ENCODE results near the gene NPB.

NPB gene

DNA sequence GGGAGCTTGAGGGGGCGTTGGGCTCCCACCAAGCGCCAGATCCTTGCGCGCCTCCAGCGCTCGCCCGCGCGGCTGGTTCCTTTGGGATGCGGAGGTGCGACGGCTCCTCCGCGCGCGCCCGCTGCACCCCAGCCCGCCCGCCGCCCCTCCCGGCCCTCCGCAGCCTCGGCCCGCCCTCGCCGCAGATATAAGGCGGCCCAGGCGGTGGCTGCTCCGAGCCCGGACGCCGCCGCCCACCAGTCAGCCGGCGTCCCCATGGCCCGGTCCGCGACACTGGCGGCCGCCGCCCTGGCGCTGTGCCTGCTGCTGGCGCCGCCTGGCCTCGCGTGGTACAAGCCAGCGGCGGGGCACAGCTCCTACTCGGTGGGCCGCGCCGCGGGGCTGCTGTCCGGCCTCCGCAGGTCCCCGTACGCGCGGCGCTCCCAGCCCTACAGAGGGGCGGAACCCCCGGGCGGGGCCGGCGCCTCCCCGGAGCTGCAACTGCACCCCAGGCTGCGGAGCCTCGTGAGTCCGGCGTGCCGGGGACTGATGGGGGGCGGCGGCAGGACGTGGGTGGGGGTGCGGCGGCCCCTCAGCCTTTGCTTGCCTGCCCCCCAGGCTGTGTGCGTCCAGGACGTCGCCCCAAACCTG is at the start of gene NPB:
TSS of gene NPB (plus strand) at position 216 of the 630 bp plus-strand sequence. CDS start at position 256, 40 bp downstream.
- peak; percentile 1 for DNase-seq

DNA sequence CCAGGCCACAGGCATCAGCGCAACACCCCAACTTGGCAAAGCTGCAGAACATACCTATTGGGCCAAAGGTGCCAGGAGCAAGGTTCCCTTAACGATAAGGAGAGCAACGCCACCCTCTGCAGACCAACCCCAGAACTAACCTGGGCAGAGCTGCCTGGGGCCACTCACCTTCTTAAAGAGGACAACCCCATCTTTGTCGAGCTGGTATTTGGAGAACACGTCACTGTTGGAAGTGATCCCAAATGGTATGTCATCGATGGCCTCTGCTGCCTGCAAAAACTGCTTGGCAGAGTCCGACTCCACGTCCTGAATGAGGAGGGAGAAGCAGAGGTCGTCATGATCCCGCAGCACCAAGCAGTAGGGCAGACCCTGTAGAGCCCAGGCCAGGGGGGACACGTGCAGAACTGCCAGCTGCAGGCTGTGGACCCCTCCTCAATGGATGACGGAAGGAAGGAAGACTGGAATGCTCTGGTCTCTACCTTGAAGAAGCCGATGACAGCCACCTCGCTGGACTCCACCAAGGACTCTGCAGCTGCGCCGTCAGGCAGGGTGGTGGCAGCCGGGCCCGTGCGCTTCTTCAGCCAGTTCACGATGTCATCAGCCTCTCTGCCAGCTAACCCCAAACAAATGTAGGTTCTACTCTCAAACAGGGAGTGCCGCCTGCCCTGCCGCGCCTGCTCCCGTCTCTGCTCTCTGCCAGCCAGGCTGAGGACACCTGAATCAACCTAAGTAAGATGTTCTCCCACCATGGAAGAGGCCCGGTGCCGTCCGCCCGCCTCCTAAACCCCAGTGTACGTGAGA is 46.9 kb upstream of the NPB start:
- no peak for DNase-seq

DNA sequence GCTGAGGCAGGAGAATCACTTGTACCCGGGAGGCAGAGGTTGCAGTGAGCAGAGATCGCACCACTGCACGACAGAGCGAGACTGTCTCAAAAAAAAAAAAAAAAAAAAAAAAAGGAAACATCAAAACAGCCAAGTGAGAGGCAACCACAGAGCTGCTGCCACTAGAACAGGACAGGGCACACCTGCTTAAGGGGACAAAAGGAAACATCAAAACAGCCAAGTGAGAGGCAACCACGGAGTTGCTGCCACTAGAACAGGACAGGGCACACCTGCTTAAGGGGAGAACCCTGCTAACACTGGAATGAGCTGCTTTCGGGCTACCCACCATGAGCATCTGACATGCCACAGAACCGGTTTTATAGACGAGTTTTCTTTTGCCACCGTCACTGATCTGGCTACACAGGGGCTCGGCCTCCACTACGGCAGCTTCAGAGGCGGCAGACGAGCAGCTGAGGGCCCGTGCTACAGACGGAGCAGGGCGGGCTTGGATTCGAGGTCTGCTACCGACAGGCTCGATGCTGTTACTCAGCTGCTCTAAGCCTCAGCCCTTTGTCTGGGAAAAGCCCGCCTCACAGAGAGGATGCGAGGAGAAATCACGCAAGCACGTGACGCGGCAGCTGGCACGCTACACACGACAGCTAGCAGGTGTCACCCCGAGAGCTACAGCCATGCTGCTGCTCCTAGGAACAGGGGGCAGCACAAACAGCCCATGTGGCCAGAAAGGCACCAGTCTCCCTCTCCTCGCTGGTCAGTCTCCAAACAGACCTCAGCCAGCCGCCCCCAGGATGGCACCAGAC is 43.7 kb upstream of the NPB start:
- no peak for DNase-seq

DNA sequence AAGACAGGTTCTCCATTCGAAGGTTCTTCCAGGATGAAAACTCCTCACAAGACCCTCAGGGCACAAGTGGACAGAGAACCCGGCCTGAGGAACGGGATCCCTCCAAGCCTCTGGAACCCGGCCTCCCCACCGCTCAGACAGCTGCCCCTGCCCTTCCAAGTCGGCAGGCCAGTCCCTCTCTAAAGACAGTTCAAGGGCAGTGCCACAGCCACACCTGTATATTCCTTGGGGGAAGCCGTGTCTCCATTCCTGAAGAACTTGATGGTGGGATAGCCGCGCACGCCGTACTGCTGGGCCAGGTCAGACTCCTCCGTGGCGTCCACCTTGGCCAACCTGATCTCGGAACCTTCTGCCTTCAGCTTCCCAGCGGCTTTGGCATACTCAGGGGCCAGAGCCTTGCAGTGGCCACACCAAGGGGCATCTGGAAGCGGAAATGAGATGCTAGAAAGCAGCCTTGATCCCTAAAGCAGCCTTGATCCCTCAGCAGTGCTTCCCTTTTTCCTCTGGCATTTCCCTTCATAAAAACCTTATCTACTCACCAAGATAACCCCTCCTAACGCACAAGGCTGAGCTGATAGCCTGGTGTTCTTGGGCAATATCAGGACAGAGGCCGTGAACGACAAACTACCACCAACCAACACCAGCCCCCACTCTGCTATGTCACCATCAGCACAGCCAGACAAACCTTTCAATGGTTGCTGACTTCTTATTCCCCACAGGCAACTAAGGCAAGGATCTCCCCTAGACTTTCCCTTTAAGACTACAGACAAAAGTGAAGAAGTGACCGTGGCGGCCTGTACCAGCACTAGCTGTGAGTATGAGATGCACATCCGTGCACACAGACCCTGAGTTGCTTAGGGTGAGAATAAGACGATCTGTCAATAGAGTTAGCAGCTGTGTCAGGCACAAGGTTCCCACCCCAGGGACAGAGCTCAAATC is 42.8 kb upstream of the NPB start:
- no peak for DNase-seq

DNA sequence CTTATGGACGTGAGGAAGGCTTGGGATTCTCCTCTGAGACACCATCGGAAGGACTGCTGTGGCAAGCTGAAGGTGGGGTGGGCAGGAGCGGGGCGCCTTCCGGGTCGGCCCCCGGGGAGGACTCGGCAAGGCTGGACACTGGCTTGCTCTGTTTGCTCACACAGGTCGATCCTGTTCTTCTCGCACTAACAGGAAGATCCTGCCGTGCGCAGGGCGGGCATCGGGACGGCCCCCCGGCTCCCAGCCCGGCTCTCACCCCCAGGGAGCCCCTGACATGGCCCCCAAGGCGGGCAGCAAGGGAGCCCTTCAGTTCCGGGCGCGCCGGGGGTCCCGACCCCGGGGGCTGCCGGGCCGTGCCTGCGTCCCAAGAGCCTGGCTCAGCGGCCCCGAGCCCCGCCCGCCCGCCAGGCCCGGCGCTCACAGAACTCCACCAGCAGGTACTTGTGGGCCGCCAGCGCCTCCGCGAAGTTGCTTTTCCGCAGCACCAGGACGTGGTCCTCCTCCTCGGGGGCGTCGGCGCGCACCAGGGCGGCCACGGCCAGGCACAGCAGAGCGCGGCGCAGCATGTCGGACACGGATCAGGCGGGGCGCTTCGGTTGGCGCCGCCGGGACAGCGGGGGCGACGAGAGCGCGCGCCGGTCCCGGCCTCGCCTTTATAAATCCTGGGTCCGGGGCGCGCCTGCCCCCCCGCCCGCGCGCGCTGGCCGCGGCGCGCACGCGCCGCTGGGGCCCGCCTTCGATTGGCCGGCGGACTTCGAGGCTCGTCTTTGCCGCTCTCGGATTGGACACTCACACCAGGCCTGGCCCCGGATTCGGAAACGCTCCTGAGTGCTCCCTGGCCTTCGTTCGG is 41.9 kb upstream of the NPB start, which contains the start of gene P4HB:
TSS of gene P4HB (minus strand) at position 630 of the 850 bp plus-strand sequence. CDS start at position 566, 64 bp downstream.
- DNase-seq, result no peak

DNA sequence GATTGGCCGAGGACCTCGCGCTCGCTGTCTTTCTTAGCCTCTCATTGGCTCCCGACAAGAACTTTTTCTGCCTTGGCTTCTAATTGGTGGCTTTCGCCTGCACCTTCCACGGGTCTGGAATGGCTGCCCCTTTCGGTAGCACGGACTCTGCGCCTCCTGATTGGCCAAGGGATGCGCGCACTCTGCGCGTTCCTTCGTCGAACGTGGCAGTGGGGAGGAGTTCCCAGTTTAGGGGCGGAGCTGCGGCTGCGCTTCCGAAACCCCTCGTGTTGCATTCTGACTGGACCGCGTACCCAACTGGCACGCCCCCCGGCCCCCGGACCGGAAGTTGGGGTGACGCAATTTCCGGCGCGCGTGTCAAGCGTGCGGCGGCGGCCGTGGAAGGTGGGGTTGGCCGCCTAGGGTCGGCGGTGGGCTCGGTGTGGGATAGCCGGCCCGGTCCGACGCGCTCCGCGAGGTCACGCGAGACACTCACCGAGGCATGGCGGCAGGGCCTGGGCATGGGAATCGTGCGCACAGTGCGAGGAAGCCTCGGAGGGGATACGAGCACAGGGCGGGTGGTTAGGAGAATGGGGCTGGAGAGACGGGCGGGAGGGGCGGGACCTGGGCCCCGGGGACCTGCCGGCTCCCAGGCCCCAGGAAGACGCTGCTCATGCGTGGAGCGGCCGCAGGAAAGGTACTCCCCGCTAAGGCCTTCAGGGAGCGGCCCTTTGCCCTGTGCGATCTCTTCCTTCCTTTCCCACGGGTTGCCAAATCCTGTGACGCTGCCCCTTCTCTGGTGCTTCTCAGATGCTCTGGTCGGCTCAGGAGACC is 41.1 kb upstream of the NPB start:
- peak; percentile 100 for DNase-seq

DNA sequence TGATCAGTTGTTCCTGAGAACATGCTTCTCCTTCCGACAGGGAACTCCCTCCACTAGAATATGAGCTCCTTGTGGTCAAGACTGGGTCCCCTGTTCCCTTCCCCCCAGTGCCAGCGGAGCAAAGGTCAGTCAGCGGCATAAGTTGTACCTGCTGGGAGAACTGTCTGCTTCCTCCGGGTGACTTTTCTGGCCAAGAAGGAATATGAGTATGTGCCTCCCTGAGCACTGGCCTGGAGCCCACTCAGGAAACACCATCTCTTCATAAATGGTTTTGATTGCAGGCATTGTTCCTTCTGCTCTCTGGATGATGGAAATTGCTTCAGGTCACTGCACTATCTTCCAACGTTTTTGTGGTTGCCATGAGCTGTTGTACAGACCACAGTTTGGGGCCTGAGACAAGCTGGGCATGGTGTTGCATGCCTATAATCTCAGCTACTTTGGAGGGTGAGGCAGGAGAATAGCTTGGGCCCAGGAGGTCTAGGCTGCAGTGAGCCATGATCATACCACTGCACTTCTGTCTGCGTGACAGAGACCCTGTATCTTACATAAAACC is 38.8 kb upstream of the NPB start:
- DNase-seq, result no peak

DNA sequence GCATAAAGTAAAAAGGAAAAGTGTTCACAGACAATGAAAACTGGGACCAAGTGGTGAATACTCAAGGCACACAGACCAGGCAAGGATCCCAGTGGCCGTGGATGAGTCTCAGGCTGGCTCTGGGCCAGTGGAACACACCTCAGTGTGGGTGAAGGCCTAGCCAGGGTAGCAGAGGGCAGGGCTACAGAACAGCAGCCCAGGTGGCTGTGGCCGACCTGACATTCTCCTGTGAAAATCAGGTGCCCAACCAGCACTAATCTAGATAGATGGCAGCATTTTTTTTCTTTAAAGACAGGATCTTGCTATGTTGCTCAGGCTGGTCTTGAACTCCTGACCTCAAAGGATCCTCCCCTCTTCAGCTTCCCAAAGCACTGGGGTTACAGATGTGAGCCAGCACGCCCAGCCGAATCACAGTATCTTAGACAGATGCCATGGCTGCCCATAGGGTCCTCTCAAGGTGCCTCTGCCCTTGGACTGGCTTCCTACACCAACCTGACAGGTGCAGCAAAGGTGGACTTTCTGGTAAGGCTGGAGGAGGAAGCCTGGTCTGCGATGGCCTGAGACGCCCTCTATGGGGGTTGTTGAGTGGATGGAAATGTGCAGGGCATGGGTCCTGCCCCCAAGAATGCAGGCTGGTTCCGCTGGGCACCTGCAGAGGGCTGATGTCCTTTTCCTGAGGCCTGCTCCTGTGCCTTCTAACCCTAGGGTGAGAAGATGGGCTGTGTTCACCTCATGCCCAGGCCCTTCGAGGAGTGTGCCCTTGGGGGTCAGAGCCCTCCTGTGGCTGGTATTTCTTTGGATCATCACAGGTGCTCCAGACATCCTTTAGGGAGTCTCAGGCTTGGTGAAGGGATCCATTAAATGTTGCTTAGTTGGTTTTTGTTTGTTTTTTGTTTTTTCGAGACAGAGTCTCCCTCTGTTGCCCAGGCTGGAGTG is 37.9 kb upstream of the NPB start:
- no peak for DNase-seq

DNA sequence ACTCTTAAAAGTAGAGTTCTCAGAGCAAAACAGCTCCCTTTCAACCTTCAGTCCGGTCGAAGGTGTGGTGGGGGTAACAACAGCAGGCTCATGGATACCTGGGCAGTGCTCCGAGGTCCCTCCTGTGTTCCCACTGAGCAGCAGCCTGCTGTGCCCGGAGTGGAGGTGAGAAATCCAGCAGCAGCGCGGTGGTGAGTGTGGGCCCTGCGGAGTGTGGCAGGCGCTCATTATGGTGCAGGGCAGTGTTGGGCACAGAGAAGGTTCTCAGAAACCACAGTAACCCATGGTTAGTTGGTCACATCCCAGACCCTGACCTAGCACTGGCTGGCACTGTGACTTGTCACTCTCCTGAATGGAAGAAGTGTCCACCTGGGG is 36.7 kb upstream of the NPB start:
- DNase-seq, result no peak

DNA sequence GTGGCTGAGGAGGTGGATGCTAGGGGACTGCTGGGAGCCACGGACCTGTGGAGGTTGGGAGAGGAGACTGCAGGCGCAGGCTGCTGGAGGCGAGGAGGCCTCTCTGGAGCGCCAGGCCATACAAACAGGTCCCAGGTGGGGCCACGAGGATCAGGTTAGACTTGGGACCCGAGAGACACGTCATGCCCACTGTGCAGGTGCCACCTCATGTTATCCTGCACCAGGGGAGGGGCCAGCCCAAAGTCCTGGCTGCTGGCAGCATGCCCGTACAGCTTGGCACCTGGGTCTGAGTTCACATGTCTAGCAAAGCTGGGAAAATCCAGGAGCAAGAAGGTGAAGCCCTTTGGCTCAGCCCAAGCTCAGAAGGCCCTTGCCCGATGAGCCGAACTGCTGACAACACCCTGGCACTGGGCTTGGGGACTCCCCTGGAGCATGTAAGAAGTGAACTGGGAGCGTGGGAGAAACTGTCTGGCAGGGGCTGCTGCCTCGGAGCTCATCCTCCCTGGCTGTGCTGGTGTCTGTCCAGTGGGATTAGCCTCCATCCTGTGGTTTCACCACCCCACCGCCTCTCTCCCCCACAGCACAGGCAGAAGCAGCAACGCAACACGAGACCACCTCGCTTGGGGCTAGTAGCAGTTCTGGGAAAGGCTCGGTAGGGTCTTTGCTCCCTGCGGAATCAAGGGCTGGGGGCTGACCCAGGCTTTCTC is 36.2 kb upstream of the NPB start:
- DNase-seq, result no peak

DNA sequence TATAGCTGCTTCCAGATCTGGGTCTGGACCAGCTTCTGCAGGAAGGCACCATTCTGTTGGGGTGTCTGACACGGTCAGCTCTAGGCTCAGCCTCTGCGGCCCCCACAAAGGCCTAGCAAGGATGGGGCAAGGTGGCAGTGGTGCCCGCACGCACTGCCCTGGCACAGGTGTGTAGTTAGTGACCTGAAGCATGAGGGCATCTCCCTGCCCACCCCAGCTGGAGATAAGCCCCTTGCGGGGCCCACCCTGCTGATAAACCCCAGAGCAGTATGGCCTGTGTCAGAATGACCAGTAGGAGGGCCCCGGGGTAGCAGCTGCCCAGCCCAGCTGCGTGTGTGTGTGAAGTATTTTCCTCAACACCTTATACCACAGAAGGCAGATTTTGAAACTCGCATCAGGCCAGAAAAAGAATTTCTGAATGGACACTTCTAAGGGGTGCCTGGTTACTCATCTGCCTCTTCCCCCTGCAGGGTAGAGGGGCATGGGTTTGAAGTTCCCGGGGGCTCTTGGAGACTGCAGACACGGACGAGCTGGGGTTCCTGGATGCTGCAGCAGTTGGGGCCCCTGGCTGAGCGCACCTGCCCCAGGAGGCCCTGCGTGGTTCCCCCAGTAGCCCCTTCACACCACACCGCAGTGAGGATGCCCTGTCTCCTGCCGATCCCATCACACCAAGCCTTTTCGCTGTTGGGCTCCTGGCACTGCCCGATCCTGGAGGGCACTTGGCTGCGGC is 35.4 kb upstream of the NPB start:
- DNase-seq, result no peak

DNA sequence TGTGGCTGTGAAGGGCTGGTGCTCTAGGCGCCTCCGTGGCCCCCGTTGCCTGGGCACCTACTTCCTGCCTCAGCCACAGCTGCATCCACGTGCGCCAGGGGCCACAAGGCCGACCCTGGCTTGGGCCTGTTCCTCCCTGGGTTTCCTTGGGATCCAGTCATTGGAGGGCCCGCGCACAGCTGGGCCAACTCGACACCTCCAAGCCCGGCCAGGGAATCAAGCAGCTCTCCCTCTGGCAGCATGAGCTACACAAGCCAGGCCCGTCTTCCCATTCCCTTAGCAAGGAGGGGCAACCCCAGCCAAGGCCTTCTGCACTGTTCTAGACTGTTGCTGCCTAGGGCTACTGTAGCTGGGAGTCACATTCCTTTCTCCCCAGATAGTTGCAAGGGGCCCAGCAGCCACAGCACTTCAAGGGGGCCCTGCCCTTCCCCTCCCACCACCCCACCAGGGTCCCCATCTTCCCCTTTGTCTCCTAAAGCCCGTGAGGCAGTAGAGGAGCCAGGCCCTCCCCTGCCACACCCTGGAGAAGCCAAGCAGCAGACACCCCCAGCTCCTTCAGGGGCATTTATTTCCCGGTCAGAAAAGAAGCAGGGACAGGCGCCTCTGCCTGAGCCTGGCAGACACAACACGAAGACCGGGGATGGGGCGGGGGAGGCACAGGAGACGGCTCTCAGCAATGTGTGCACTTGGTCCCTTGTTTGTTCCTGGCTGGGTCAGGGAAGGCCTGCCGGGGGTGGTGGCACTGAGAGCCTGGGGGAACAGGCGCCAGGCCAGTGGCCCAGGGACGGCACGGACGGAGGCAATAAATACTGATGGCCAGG is 34.7 kb upstream of the NPB start:
- peak; percentile 46 for DNase-seq

DNA sequence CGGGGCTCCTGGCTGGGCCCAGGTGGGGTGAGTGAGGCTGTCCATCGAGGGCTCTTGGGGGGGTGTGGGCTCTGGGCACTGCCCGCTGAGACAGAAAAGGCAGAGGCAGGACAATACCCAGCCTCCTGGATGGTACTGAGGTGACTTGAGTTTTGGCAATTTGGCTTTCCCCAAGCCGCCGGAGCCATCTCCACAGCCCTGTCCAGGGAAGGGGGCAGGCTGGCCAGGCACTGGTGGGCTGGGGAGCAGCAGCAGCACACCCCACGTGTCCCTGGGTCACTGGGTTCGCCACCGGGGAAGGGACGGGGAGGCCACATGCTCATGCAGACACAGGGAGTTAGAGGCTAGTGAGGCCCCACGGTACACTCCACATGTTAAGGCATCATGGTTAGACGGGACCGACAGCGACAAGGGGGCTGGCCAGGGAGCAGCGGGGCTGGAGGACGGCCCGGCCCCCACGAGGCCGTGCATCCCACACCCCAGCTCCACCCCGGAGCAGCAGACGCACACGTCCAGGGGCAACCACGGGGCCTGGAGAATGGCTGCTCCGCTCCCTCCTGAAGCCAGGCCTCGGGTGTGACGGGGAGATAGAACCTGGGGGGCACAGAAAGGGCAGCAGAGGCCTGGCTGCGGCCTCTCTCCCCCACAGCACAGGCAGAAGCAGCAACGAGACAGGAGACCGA is 33.9 kb upstream of the NPB start:
- DNase-seq, result no peak

DNA sequence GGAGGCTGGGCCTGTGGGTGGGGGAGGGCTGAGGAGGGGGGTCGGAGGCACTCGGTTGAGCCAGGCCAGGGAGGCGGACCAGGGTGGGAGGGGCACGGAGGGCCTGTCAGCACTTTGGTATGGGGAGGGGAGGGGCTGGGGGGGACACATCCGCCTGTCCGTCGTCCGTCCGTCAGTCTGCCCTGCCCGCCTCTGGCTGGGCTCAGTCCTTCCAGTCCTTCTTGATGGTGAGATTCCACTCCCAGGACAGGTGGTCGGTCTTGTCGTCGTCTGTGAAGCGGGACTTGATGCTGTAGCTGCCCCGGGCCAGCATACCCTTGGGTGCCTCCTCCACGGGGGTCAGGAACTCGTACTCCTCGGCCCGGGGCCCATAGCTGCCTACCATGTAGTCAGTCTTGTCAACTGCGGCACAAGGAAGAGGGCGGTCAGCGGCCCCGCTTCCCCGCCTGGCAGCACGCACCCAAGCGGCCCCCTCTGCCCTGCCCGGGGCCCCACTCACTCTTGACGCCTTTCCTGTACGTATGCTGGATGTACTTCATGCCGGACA is 33.3 kb upstream of the NPB start:
- peak; percentile 88 for DNase-seq

DNA sequence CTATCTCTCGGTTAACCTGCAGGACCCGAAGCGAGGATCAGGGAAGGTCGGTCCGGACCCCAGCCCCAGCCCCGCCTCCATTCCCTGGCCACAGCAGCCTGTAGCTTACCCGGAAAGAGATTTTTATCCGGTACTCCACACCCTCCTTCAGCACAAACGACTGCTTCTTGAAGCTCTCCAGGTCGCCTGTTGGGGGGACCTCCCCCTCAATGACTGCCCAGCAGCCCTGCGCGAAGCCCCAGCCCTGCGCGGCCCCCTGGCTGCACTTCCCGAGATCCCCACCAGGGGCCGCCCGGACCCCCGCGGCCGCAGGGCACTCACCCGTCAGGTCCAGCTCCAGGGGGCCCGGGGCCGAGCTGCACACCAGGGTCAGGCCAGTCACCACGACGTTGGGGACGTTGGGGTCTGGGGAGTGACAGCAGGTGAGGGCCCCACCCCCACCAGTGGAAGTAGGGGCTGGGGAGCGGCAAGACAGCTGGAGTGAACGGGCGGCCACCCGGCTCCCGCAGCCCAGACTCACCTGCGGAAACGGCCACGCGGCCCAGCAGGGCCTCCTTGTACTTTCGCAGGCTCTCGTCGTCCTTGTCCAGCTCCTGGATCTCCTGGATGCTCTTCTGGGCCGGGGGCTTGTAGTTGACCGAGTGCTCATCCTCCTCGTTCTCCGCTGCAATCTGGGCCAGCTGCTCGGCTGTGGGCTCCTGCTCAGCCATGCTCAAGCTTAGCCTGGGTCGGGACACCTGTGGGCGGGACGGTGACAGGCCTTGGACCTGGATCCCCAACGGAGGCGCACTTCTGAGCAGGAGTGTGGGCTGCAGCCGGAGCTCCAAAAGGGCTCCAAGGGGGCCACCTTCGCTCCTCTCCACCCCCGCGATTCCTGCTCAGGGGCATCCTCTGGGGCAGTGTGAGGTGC is 32.6 kb upstream of the NPB start:
- no peak for DNase-seq

Data from NCI-H226 (cell line).